Measurements from ENCODE around the gene PLCB1.

- no peak for TF ChIP-seq CTCF (conservative IDR thresholded peaks at IDR 0.05; ENCODE audit: low read depth, low read length)
- no peak for TF ChIP-seq EZH2 (IDR thresholded peaks at IDR 0.05; ENCODE audit: borderline replicate concordance, low read depth, low read length, poor library complexity, severe bottlenecking)
Observed at GRCh38 chr20:8326899-8327298, 194.8 kb downstream of the PLCB1 start.
